ENCODE measurements around the gene ZNF639.

DNA sequence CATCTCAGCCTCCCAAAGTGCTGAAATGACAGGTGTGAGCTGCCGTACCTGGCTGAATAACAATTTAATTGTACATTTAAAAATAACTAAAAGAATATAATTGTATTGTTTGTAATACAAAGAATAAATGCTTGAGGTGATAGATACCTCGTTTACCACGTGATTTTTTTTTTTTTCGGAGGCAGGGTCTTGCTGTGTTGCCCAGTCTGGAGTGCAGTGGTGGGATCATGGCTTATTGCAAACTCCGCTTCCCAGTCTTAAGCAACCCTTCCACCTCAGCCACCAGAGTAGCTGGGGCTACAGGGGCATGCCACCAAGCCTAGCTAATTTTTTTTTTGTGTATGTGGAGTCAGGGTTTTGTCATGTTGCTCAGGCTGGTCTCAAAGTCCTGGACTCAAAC is 40.5 kb downstream of the ZNF639 start:
- TF ChIP-seq GATA2 (IDR thresholded peaks at IDR 0.05; ENCODE audit: low read depth, low read length) (no peak), GATA3 (IDR thresholded peaks at IDR 0.05; ENCODE audit: low read depth, low read length) (no peak)

Measured in SH-SY5Y (cell line).